T-helper 2 cell (primary cell): ENCODE data around the gene LMAN1L.

Source experiments
- DNase-seq, 5 experiments: peaks; one replicate each; pipeline versions ENCODE4 v3.0.0 to v3.0.0-alpha.2; 2012 to 2022

LMAN1L gene

GRCh38 chr15:74794248-74794969, 18.2 kb upstream of the LMAN1L start:
- DNase-seq: no peak

GRCh38 chr15:74794970-74795349, 17.7 kb upstream of the LMAN1L start:
- DNase-seq: no peak

GRCh38 chr15:74795966-74796625, 16.5 kb upstream of the LMAN1L start:
- peak in 1 of 5 experiments; percentile 69 for DNase-seq

- DNase-seq: no peak
Observed at GRCh38 chr15:74798388-74799254, 14.0 kb upstream of the LMAN1L start.

GRCh38 chr15:74799255-74799855, 13.3 kb upstream of the LMAN1L start:
- DNase-seq: peak in 1 of 5 experiments; percentile 65

GRCh38 chr15:74799856-74800558, 12.6 kb upstream of the LMAN1L start:
- peak; percentile 79 to 84 (median 82) for DNase-seq

- DNase-seq: no peak
Observed at GRCh38 chr15:74800559-74801094, 12.0 kb upstream of the LMAN1L start.

GRCh38 chr15:74801311-74801997, 11.2 kb upstream of the LMAN1L start:
- DNase-seq: no peak

GRCh38 chr15:74802290-74802689, 10.3 kb upstream of the LMAN1L start:
- DNase-seq: no peak

GRCh38 chr15:74802862-74803447, 9.7 kb upstream of the LMAN1L start:
- DNase-seq: no peak

- DNase-seq: no peak
Observed at GRCh38 chr15:74804935-74805334, 7.7 kb upstream of the LMAN1L start.

- DNase-seq: no peak
Observed at GRCh38 chr15:74807282-74807681, 5.4 kb upstream of the LMAN1L start.

- no peak for DNase-seq
Observed at GRCh38 chr15:74808078-74808839, 4.4 kb upstream of the LMAN1L start.

GRCh38 chr15:74808840-74809229, 3.8 kb upstream of the LMAN1L start:
- no peak for DNase-seq

GRCh38 chr15:74809242-74809641, 3.4 kb upstream of the LMAN1L start:
- no peak for DNase-seq

- DNase-seq: no peak
Observed at GRCh38 chr15:74809956-74810355, 2.7 kb upstream of the LMAN1L start.

- DNase-seq: no peak
Observed at GRCh38 chr15:74815121-74815934, 2.7 kb downstream of the LMAN1L start.

- no peak for DNase-seq
Observed at GRCh38 chr15:74815961-74816360, 3.3 kb downstream of the LMAN1L start.

GRCh38 chr15:74816624-74817369, 4.2 kb downstream of the LMAN1L start:
- DNase-seq: no peak
